HCT116 (cell line): ENCODE results near the gene NIPAL1. TPM values are rescaled to one million over a fixed set of nuclear protein-coding genes. Genes with fewer than 3 reads are reported as not detected.

Experiments used
- ATAC-seq: fragments of 200-7000 bp; cut with Tn5 transposase; 2 replicates; pipeline ENCODE4 v1.9.1; 2020; ENCODE audit warnings: mild to moderate bottlenecking, moderate library complexity
- BruUV-seq: library from RNA; stranded (reverse); fragments of 400-500 nt; replicated peaks from 2 replicates; lab custom pipeline; 2021; lab: Mats Ljungman, UMichigan
- CTCF ChIA-PET: fragments of 300-600 bp; sonication (Branson Sonifier 250); formaldehyde crosslinking; loops from one replicate; lab custom pipeline; 2021; ENCODE audit warnings: antibody characterized with exemption; lab: Charles Lee
- POLR2A ChIA-PET: fragments of 300-600, 350-600 bp; sonication (Branson Sonifier 250); formaldehyde crosslinking; loops from one replicate; lab custom pipeline; 2021; ENCODE audit warnings: antibody characterized with exemption; lab: Charles Lee
- RAD21 ChIA-PET, 2 experiments: fragments of 300-600 bp; sonication (Branson Sonifier 250); formaldehyde crosslinking; loops; one replicate each; lab custom pipeline; 2023; ENCODE audit warnings: low total read pairs in 2 of 2; ENCODE audit not compliant: uncharacterized antibody in 2 of 2, unreplicated experiment in 2 of 2, low non-redundant PET in 1 of 2; lab: Charles Lee
- DNase-seq: peaks from one replicate; pipeline ENCODE4 v3.0.0-alpha.2; 2010; ENCODE audit warnings: low read depth, low spot score
- H2AFZ ChIP-seq: fragments of 200-600 bp; shearing (Covaris generic), sonication (generic); 2 replicates; pipeline ENCODE4 v1.6.1; 2017; ENCODE audit warnings: low read depth, mixed run types, mixed read lengths, antibody characterized with exemption, low read length; ENCODE audit not compliant: poor library complexity, severe bottlenecking
- H3K27ac ChIP-seq: 2 replicates; pipeline ENCODE4 v1.5.1; 2012; ENCODE audit warnings: low read depth, low read length
- H3K27me3 ChIP-seq: fragments of 200-600 bp; sonication (generic); 2 replicates; pipeline ENCODE4 v1.6.1; 2016; ENCODE audit warnings: mixed run types, low read length, mixed read lengths; ENCODE audit not compliant: insufficient read depth
- H3K36me3 ChIP-seq, 2 experiments: fragments of 200-500 bp in 1 of 2; fragments of 200-600 bp in 1 of 2; sonication (Bioruptor generic) in 1 of 2; sonication (generic) in 1 of 2; 2 replicates each; pipeline versions ENCODE4 v1.5.1 to v1.6.1; 2014 to 2016; ENCODE audit warnings: low read length in 2 of 2, inconsistent platforms in 1 of 2, mixed read lengths in 1 of 2, mixed run types in 1 of 2; ENCODE audit not compliant: insufficient read depth in 2 of 2, control insufficient read depth in 1 of 2
- H3K4me1 ChIP-seq, 2 experiments: fragments of 200-600 bp in 1 of 2; sonication (generic) in 1 of 2; 2 replicates each; pipeline versions ENCODE4 v1.5.1 to v1.6.1; 2012 to 2017; ENCODE audit warnings: low read length in 2 of 2, inconsistent platforms in 1 of 2, mild to moderate bottlenecking in 1 of 2, mixed read lengths in 1 of 2, mixed run types in 1 of 2, moderate library complexity in 1 of 2; ENCODE audit not compliant: insufficient read depth in 2 of 2, control insufficient read depth in 1 of 2
- H3K4me2 ChIP-seq: fragments of 200-600 bp; sonication (generic); 2 replicates; pipeline ENCODE4 v1.6.1; 2017; ENCODE audit warnings: mixed run types, low read length, mixed read lengths
- H3K4me3 ChIP-seq, 2 experiments: fragments of 200-600 bp in 1 of 2; sonication (generic) in 1 of 2; replicated peaks in 1 of 2; 2 replicates each; pipeline ENCODE4 v1.5.1; 2011 to 2016; ENCODE audit warnings: low read length in 2 of 2, control low read depth in 1 of 2, low read depth in 1 of 2, mild to moderate bottlenecking in 1 of 2, mixed read lengths in 1 of 2, mixed run types in 1 of 2
- H3K79me2 ChIP-seq: fragments of 200-600 bp; sonication (generic); 2 replicates; pipeline ENCODE4 v1.6.1; 2017; ENCODE audit warnings: mild to moderate bottlenecking, mixed run types, low read length, moderate library complexity, mixed read lengths; ENCODE audit not compliant: insufficient read depth
- H3K9ac ChIP-seq: fragments of 200-600 bp; sonication (generic); 2 replicates; pipeline ENCODE4 v1.6.1; 2016; ENCODE audit warnings: low read length, mixed read lengths
- H3K9me2 ChIP-seq: fragments of 200-600 bp; sonication (generic), shearing (Covaris generic); 2 replicates; pipeline ENCODE4 v1.6.1; 2017; ENCODE audit warnings: mixed run types, mild to moderate bottlenecking, moderate library complexity; ENCODE audit not compliant: insufficient read depth
- H3K9me3 ChIP-seq, 2 experiments: fragments of 200-500 bp in 1 of 2; fragments of 200-600 bp in 1 of 2; sonication (Bioruptor generic) in 1 of 2; sonication (generic) in 1 of 2; 2 replicates each; pipeline ENCODE4 v1.6.1; 2014 to 2017; ENCODE audit warnings: low read length in 2 of 2, mixed read lengths in 2 of 2, inconsistent platforms in 1 of 2, low read depth in 1 of 2, mild to moderate bottlenecking in 1 of 2, mixed run types in 1 of 2, moderate library complexity in 1 of 2; ENCODE audit not compliant: control insufficient read depth in 1 of 2, insufficient read depth in 1 of 2
- H4K20me1 ChIP-seq: fragments of 200-600 bp; sonication (generic), shearing (Covaris generic); 2 replicates; pipeline ENCODE4 v1.6.1; 2017; ENCODE audit warnings: mixed run types, mild to moderate bottlenecking, moderate library complexity; ENCODE audit not compliant: insufficient read depth
- CBX3 ChIP-seq: IDR thresholded peaks from 2 replicates; pipeline ENCODE4 v1.6.1; 2012; ENCODE audit warnings: low read depth
- CEBPB ChIP-seq: IDR thresholded peaks from 2 replicates; pipeline ENCODE4 v1.6.1; 2012; ENCODE audit warnings: low read depth
- CTCF ChIP-seq, 3 experiments: fragments of 200-600 bp in 1 of 3; sonication (generic) in 1 of 3; IDR thresholded peaks in 2 of 3; conservative IDR thresholded peaks in 1 of 3; 2 replicates each; pipeline ENCODE4 v1.5.1; 2012 to 2017; ENCODE audit warnings: low read depth in 2 of 3, low read length in 2 of 3, antibody characterized with exemption in 1 of 3, borderline replicate concordance in 1 of 3, control low read depth in 1 of 3, mild to moderate bottlenecking in 1 of 3, mixed read lengths in 1 of 3, mixed run types in 1 of 3, moderate library complexity in 1 of 3; ENCODE audit not compliant: insufficient read depth in 1 of 3
- EGR1 ChIP-seq: IDR thresholded peaks from 2 replicates; pipeline ENCODE4 v1.6.1; 2012; ENCODE audit warnings: low read depth
- ELF1 ChIP-seq: IDR thresholded peaks from 2 replicates; pipeline ENCODE4 v1.6.1; 2012; ENCODE audit warnings: low read depth, borderline replicate concordance
- EZH2 ChIP-seq: fragments of 200-600 bp; sonication (generic); IDR thresholded peaks from 2 replicates; pipeline ENCODE4 v1.6.1; 2017; ENCODE audit warnings: antibody characterized with exemption, mixed run types
- FOSL1 ChIP-seq: IDR thresholded peaks from 2 replicates; pipeline ENCODE4 v1.6.1; 2012; ENCODE audit warnings: low read depth
- JUND ChIP-seq: IDR thresholded peaks from 2 replicates; pipeline ENCODE4 v1.6.1; 2012
- POLR2A ChIP-seq: IDR thresholded peaks from 2 replicates; pipeline ENCODE4 v1.7.0; 2011; ENCODE audit warnings: borderline replicate concordance; ENCODE audit not compliant: insufficient read depth, insufficient read length; ENCODE audit errors: extremely low read depth
- POLR2AphosphoS5 ChIP-seq: IDR thresholded peaks from 2 replicates; pipeline ENCODE4 v1.6.1; 2011; ENCODE audit warnings: mild to moderate bottlenecking, low read depth, low read length, moderate library complexity
- RAD21 ChIP-seq: IDR thresholded peaks from 2 replicates; pipeline ENCODE4 v1.6.1; 2012; ENCODE audit warnings: low read depth, mild to moderate bottlenecking
- SIN3A ChIP-seq: IDR thresholded peaks from 2 replicates; pipeline ENCODE4 v1.6.1; 2012; ENCODE audit warnings: low read depth
- SP1 ChIP-seq: IDR thresholded peaks from 2 replicates; pipeline ENCODE4 v1.6.1; 2012; ENCODE audit warnings: low read depth
- SRF ChIP-seq: IDR thresholded peaks from 2 replicates; pipeline ENCODE4 v1.6.1; 2012; ENCODE audit warnings: low read depth
- YY1 ChIP-seq: IDR thresholded peaks from 2 replicates; pipeline ENCODE4 v1.6.1; 2011; ENCODE audit warnings: low read length, low read depth, moderate library complexity, mild to moderate bottlenecking; ENCODE audit not compliant: insufficient replicate concordance; ENCODE audit errors: extremely low read depth
- ZFX ChIP-seq: fragments of 450-650 bp; IDR thresholded peaks from 2 replicates; pipeline ENCODE4 v1.6.1; 2017
- ZNF274 ChIP-seq: fragments of 200-500 bp; sonication (Bioruptor generic); IDR thresholded peaks from 2 replicates; pipeline ENCODE4 v1.6.1; 2014; ENCODE audit warnings: mild to moderate bottlenecking, low read depth, low read length, inconsistent platforms
- intact Hi-C: fragments of 100-400 bp; cut with micrococcal nuclease; formaldehyde crosslinking; loops from 2 replicates; pipeline ENCODE4 v1.10.0; 2022
- total RNA-seq: library from RNA; stranded (reverse); gene quantifications from one replicate; pipeline ENCODE4 v1.2.1, GENCODE V29; 2021; ENCODE audit not compliant: unreplicated experiment
- TF ChIP-seq, protein P1 (sequence below): IDR thresholded peaks from 2 replicates; pipeline ENCODE4 v1.6.1; 2012; ENCODE audit warnings: low read depth
- TF ChIP-seq, protein P2 (sequence below): IDR thresholded peaks from 2 replicates; pipeline ENCODE4 v1.6.1; 2012

The NIPAL1 gene
- total RNA-seq, 1 experiment from 2014 or later, result 7.0 TPM

DNA sequence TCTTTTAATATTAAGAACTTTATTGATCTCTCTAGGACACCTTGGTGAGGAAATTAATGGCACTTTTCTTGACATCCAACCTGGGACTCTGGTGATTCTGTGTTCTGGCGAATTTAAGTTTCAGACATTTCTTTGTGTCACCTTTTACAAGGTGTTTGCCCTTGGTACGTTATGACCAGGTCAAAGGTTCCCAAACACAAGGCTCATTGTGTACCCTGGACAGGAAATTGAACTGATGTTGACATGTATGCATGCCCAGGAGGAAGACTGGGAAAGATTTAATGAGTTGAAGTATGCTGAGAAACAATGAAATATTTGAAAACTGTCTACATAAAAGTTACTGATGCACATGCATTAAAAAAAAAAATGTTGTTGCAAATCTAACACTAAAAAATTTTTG, 22.1 kb downstream of the NIPAL1 start (continued):
- TF ChIP-seq, protein P1, sequence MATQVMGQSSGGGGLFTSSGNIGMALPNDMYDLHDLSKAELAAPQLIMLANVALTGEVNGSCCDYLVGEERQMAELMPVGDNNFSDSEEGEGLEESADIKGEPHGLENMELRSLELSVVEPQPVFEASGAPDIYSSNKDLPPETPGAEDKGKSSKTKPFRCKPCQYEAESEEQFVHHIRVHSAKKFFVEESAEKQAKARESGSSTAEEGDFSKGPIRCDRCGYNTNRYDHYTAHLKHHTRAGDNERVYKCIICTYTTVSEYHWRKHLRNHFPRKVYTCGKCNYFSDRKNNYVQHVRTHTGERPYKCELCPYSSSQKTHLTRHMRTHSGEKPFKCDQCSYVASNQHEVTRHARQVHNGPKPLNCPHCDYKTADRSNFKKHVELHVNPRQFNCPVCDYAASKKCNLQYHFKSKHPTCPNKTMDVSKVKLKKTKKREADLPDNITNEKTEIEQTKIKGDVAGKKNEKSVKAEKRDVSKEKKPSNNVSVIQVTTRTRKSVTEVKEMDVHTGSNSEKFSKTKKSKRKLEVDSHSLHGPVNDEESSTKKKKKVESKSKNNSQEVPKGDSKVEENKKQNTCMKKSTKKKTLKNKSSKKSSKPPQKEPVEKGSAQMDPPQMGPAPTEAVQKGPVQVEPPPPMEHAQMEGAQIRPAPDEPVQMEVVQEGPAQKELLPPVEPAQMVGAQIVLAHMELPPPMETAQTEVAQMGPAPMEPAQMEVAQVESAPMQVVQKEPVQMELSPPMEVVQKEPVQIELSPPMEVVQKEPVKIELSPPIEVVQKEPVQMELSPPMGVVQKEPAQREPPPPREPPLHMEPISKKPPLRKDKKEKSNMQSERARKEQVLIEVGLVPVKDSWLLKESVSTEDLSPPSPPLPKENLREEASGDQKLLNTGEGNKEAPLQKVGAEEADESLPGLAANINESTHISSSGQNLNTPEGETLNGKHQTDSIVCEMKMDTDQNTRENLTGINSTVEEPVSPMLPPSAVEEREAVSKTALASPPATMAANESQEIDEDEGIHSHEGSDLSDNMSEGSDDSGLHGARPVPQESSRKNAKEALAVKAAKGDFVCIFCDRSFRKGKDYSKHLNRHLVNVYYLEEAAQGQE, result no peak

- H3K36me3 ChIP-seq, result peaks cover 0 to 3% of the 10 kb centered on the region in 2 experiments; a peak in 1 of 4 replicates
- no peak overlapping the region for H2AFZ ChIP-seq
- CTCF ChIA-PET, result no interaction called here
- no peak for DNase-seq
- no peak for ATAC-seq
- BruUV-seq, result no TSS peak
- no peaks in the 10 kb centered on the region for H4K20me1 ChIP-seq
- POLR2A ChIA-PET, result no interaction called here
- no peaks in the 10 kb centered on the region for H3K9me2 ChIP-seq
- H3K4me3 ChIP-seq, result no peak overlapping the region
- RAD21 ChIA-PET, result no interaction called here
- intact Hi-C loops, result no loop called here
- no peak overlapping the region for H3K9ac ChIP-seq
- H3K9me3 ChIP-seq, result no peaks in the 10 kb centered on the region
- H3K4me1 ChIP-seq, result no peaks in the 10 kb centered on the region
- H3K27ac ChIP-seq, result no peak overlapping the region
- H3K79me2 ChIP-seq, result no peaks in the 10 kb centered on the region
- H3K27me3 ChIP-seq, result no peaks in the 10 kb centered on the region
- no peak overlapping the region for H3K4me2 ChIP-seq
- TF ChIP-seq, protein P2, sequence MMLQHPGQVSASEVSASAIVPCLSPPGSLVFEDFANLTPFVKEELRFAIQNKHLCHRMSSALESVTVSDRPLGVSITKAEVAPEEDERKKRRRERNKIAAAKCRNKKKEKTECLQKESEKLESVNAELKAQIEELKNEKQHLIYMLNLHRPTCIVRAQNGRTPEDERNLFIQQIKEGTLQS, result no peak
- no peak for TF ChIP-seq ZFX
- no peak for TF ChIP-seq YY1
- TF ChIP-seq SP1, result no peak
- TF ChIP-seq ELF1, result no peak
- no peak for TF ChIP-seq JUND
- TF ChIP-seq FOSL1, result no peak
- TF ChIP-seq CBX3, result no peak
- TF ChIP-seq CTCF (IDR thresholded peaks at IDR 0.05 in 2 of 3, conservative IDR thresholded peaks at IDR 0.05 in 1 of 3; ENCODE audit: borderline replicate concordance in 1 of 3, insufficient read depth in 1 of 3, low read depth in 2 of 3, low read length in 2 of 3), result no peak
- no peak for TF ChIP-seq CEBPB
- TF ChIP-seq RAD21, result no peak
- TF ChIP-seq, protein P1, result no peak
- no peak for TF ChIP-seq EGR1
- TF ChIP-seq POLR2AphosphoS5, result no peak
- no peak for TF ChIP-seq SRF
- no peak for TF ChIP-seq EZH2
- TF ChIP-seq POLR2A, result no peak
- no peak for TF ChIP-seq SIN3A
- no peak for TF ChIP-seq ZNF274
Measured at GRCh38 chr4:48039561-48039960, 23.0 kb downstream of the NIPAL1 start.
